ENCODE results near the gene BTRC. TPM values are rescaled to one million over a fixed set of nuclear protein-coding genes. Genes with fewer than 3 reads are reported as not detected.

The BTRC gene
- total and polyA plus RNA-seq, 4 donors, result 3.1 to 16.4 (median 9.3) TPM

DNA sequence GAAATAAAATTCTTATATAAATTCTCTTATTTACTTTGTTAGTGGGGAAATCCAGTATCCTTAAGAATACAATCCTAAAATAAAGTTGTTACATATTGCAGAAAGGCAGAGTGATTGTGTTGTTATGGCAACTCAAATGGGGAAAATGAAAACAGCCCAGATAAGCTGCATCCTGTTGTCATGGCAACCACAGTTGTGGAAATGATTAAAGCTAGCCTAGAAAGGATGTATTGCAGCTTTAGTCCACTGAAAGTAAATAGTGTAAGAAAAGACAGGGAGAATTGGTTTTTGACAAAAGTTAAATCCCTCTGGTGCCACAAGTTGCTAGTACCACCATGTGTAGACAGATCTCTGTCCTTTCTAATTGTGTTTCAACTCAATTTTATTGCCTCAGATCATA lies 43.2 kb downstream of the BTRC start:
- no peaks in the 10 kb centered on the region for H3K27me3 ChIP-seq (ENCODE audit: control insufficient read depth in 3 of 3, insufficient read depth in 3 of 3, low read length in 2 of 3)
- H3K9ac ChIP-seq (ENCODE audit: insufficient read depth in 1 of 2, low read length in 2 of 2), result peak overlapping the region in 1 of 2 donors; percentile 38
- DNase-seq, result peak; percentile 72 to 94 (median 92)
- H3K27ac ChIP-seq (ENCODE audit: low read depth in 1 of 2, low read length in 1 of 2), result no peak overlapping the region
- no peak overlapping the region for H3K4me3 ChIP-seq
- peaks cover 0 to 12% (median 9%) of the 10 kb centered on the region in 5 donors for H3K4me1 ChIP-seq (ENCODE audit: control insufficient read depth in 5 of 5, insufficient read depth in 5 of 5, low read length in 5 of 5)
- no peak for ATAC-seq (ENCODE audit: insufficient read depth, low FRiP score)
- no peaks in the 10 kb centered on the region for H3K9me3 ChIP-seq (ENCODE audit: control insufficient read depth in 4 of 4, insufficient read depth in 3 of 4, low read length in 3 of 4)
- peaks cover 0 to 3% (median 0%) of the 10 kb centered on the region in 4 donors for H3K36me3 ChIP-seq (ENCODE audit: control insufficient read depth in 4 of 4, insufficient read depth in 4 of 4, low read length in 4 of 4)
- TF ChIP-seq, protein P1, sequence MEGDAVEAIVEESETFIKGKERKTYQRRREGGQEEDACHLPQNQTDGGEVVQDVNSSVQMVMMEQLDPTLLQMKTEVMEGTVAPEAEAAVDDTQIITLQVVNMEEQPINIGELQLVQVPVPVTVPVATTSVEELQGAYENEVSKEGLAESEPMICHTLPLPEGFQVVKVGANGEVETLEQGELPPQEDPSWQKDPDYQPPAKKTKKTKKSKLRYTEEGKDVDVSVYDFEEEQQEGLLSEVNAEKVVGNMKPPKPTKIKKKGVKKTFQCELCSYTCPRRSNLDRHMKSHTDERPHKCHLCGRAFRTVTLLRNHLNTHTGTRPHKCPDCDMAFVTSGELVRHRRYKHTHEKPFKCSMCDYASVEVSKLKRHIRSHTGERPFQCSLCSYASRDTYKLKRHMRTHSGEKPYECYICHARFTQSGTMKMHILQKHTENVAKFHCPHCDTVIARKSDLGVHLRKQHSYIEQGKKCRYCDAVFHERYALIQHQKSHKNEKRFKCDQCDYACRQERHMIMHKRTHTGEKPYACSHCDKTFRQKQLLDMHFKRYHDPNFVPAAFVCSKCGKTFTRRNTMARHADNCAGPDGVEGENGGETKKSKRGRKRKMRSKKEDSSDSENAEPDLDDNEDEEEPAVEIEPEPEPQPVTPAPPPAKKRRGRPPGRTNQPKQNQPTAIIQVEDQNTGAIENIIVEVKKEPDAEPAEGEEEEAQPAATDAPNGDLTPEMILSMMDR (IDR thresholded peaks at IDR 0.05; ENCODE audit: control extremely low read depth, extremely low read depth), result no peak

DNA sequence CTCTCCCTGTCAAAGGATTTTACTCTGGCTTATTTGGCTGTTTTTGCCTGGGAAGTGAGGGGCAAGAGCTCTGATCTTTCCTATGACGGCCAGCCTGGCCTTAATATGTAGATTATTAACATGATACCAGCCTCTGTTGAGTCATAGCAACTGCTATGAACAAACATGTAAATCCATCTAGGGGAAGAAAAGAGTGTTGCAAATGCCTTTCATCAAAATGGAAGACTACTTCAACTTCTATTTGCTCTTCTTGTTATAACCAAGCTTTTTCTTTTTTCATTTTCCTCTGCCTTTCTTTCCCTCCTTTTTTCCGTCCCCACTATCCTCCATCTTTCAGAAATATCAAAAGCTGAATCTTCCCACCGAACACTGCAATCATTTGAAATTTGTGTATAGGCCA lies 46.6 kb downstream of the BTRC start:
- H3K4me3 ChIP-seq, result no peak overlapping the region
- no peaks in the 10 kb centered on the region for H3K9me3 ChIP-seq (ENCODE audit: control insufficient read depth in 4 of 4, insufficient read depth in 3 of 4, low read length in 3 of 4)
- WGBS, 2 donors, result 86 to 87% methylated on average over 3 of the region's 3 CpGs
- TF ChIP-seq, protein P1 (IDR thresholded peaks at IDR 0.05; ENCODE audit: control extremely low read depth, extremely low read depth), result no peak
- H3K27me3 ChIP-seq (ENCODE audit: control insufficient read depth in 3 of 3, insufficient read depth in 3 of 3, low read length in 2 of 3), result no peaks in the 10 kb centered on the region
- no peak overlapping the region for H3K9ac ChIP-seq (ENCODE audit: insufficient read depth in 1 of 2, low read length in 2 of 2)
- no peak for ATAC-seq (ENCODE audit: insufficient read depth, low FRiP score)
- H3K4me1 ChIP-seq (ENCODE audit: control insufficient read depth in 5 of 5, insufficient read depth in 5 of 5, low read length in 5 of 5), result peaks cover 0 to 12% (median 8%) of the 10 kb centered on the region in 5 donors
- DNase-seq, result peak in 2 of 3 donors; percentile 38 to 63
- H3K27ac ChIP-seq (ENCODE audit: low read depth in 1 of 2, low read length in 1 of 2), result no peak overlapping the region
- H3K36me3 ChIP-seq (ENCODE audit: control insufficient read depth in 4 of 4, insufficient read depth in 4 of 4, low read length in 4 of 4), result peaks cover 0 to 3% (median 0%) of the 10 kb centered on the region in 4 donors

DNA sequence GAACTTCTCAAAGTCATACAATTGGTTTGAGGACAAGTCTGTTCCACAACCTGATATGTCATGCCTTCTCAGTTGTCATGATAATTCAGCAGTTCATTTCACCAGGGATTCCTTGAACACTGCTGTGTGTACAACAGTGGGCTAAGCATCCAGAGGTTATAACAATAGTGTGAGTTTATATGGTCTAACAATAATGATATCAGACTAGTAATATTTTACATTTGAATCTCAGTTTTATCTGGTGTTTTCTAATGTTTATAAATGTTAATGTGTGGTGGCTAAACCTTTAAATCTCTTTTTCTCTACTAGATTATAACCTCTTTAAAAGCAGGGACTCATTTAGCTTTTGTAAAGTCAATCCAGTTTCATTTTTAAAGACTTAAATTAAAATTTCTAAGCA lies 48.7 kb downstream of the BTRC start:
- peaks cover 0 to 9% (median 8%) of the 10 kb centered on the region in 5 donors for H3K4me1 ChIP-seq (ENCODE audit: control insufficient read depth in 5 of 5, insufficient read depth in 5 of 5, low read length in 5 of 5)
- no peak overlapping the region for H3K4me3 ChIP-seq
- TF ChIP-seq, protein P1 (IDR thresholded peaks at IDR 0.05; ENCODE audit: control extremely low read depth, extremely low read depth), result no peak
- no peak overlapping the region for H3K27ac ChIP-seq (ENCODE audit: low read depth in 1 of 2, low read length in 1 of 2)
- DNase-seq (no peak), ATAC-seq (ENCODE audit: insufficient read depth, low FRiP score) (no peak)
- peaks cover 0 to 6% (median 0%) of the 10 kb centered on the region in 4 donors for H3K36me3 ChIP-seq (ENCODE audit: control insufficient read depth in 4 of 4, insufficient read depth in 4 of 4, low read length in 4 of 4)
- no peaks in the 10 kb centered on the region for H3K9me3 ChIP-seq (ENCODE audit: control insufficient read depth in 4 of 4, insufficient read depth in 3 of 4, low read length in 3 of 4)
- H3K9ac ChIP-seq (ENCODE audit: insufficient read depth in 1 of 2, low read length in 2 of 2), result no peak overlapping the region
- H3K27me3 ChIP-seq (ENCODE audit: control insufficient read depth in 3 of 3, insufficient read depth in 3 of 3, low read length in 2 of 3), result no peaks in the 10 kb centered on the region

DNA sequence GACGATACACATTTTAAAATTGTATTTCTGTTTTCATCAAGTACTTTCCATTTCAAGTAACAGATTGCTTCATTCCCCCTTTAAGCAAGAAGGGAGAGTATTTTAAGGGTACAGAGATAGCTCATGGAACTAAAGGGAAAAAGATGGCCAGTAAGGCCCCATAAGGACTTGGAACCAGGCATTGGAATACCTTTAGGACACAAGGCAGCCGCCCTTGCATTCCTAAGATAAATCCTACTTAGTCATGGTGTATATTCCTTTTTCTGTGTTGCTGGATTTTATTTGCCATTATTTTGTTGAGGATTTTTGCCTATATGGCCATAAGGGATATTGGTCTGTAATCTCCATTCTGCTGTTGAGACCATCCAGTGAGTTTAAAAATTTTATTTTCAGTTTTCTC lies 49.2 kb downstream of the BTRC start:
- H3K4me1 ChIP-seq (ENCODE audit: control insufficient read depth in 5 of 5, insufficient read depth in 5 of 5, low read length in 5 of 5), result peaks cover 0 to 9% (median 8%) of the 10 kb centered on the region in 5 donors
- no peak overlapping the region for H3K4me3 ChIP-seq
- H3K9me3 ChIP-seq (ENCODE audit: control insufficient read depth in 4 of 4, insufficient read depth in 3 of 4, low read length in 3 of 4), result no peaks in the 10 kb centered on the region
- no peak overlapping the region for H3K27ac ChIP-seq (ENCODE audit: low read depth in 1 of 2, low read length in 1 of 2)
- no peak for ATAC-seq (ENCODE audit: insufficient read depth, low FRiP score)
- no peak for DNase-seq
- 93 to 95% methylated on average over 2 of the region's 2 CpGs for WGBS, 2 donors
- TF ChIP-seq, protein P1 (IDR thresholded peaks at IDR 0.05; ENCODE audit: control extremely low read depth, extremely low read depth), result no peak
- no peak overlapping the region for H3K9ac ChIP-seq (ENCODE audit: insufficient read depth in 1 of 2, low read length in 2 of 2)
- peaks cover 0 to 6% (median 0%) of the 10 kb centered on the region in 4 donors for H3K36me3 ChIP-seq (ENCODE audit: control insufficient read depth in 4 of 4, insufficient read depth in 4 of 4, low read length in 4 of 4)
- no peaks in the 10 kb centered on the region for H3K27me3 ChIP-seq (ENCODE audit: control insufficient read depth in 3 of 3, insufficient read depth in 3 of 3, low read length in 2 of 3)

All from lung (tissue), 12 donors.